ENCODE measurements around the gene PAK4. TPM values are rescaled to one million over a fixed set of nuclear protein-coding genes. Genes with fewer than 3 reads are reported as not detected.

The PAK4 gene
- total RNA-seq, 3 donors from 2014 or later (not counting 1 experiment from before 2014, with no cell fraction given): 6.7 to 13.4 (median 11.8) TPM

DNA sequence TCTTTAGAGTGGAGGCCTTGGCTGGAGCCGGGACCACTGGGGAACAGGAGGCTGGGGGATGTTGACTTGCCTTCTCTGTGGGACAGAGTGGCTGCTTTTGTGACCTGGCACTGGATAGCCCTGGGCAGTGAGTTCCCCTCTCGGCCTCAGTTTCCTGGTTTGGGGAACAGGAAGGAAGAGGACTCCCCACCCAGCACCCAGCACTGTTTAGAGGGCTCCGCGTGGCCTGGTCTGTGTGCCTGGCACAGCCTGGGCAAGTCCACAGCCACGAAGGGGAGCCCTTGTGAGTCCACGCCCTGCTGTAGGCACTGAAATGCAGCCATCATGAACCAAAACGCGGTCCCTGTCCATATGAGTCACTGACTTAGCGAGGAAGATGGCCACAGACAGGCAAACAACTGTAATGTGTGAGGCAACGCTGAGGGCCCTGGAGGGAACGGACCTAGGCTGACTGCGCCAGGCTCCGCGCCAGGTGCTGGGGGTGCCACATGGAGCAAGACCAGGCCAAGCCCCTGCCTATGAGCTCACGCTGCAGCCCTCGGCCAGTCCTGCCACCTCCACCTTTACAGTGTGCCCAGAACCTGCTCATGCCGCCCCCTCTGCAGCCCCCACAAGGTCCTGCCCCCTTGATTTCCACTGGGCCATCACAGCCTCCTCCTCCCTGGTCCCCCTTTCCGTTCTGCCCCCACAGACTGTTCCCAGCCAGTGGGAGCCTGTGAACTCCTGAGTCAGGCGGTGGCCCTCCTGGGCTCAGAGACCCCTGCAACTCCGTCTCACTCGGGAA, 35.5 kb downstream of the PAK4 start:
- Histone ChIP-seq H3K4me3 (ENCODE audit: low read length) (no peak overlapping the region), H3K27me3 (ENCODE audit: control insufficient read depth, insufficient read depth, low read length) (no peaks in the 10 kb centered on the region), H3K9me3 (ENCODE audit: control insufficient read depth, insufficient read depth, low read length) (no peaks in the 10 kb centered on the region), H3K4me1 (ENCODE audit: control insufficient read depth, insufficient read depth, low read length) (peaks cover 32% of the 10 kb centered on the region), H3K27ac (ENCODE audit: low read length) (no peak overlapping the region), H3K36me3 (ENCODE audit: control insufficient read depth, insufficient read depth, low read length) (no peaks in the 10 kb centered on the region)
- ATAC-seq: peak in 1 of 3 donors; percentile 28
- no peak for DNase-seq
- TF ChIP-seq CTCF (IDR thresholded peaks at IDR 0.05): no peak
- Mint-ChIP-seq H3K27ac (peak overlapping the region in 1 of 2 donors; percentile 64), H3K27me3 (ENCODE audit: low read depth in 2 of 2) (no peaks in the 10 kb centered on the region), H3K36me3 (no peaks in the 10 kb centered on the region), H3K9me3 (no peaks in the 10 kb centered on the region), H3K4me1 (peaks cover 34 to 65% of the 10 kb centered on the region in 2 donors), H3K4me3 (no peak overlapping the region)
- intact Hi-C loops (cut with micrococcal nuclease): no loop called here
- WGBS (ENCODE audit: insufficient coverage): 87% methylated on average over 21 of the region's 21 CpGs

DNA sequence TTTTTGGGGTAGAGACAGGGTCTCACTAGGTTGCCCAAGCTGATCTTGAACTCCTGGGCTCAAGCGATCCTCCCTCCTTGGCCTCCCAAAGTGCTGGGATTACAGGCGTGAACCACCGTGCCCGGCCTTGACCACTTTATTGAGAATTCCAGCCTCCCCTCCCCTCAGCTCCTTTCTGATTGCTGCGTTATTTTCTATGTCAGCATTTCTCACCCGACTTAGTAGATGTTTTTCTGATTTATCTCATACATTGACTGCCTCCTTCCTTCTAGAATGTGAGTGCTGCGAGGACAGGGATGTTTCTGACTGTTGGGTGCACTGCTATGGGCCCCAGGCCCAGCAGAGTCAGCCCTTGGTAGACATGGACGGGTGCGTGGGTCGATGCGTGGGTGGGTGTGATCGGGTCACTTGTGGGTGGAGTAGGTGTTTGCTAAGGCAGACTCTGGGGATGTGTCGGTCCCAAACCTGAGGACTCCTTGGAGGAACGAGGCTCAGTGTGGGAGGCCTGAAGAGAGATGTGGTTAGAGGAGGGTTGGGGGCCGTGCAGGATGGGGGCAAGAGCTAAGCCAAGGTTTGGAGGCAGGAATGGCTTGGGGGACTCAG, 37.0 kb downstream of the PAK4 start:
- Histone ChIP-seq H3K9me3 (ENCODE audit: control insufficient read depth, insufficient read depth, low read length) (no peaks in the 10 kb centered on the region), H3K36me3 (ENCODE audit: control insufficient read depth, insufficient read depth, low read length) (no peaks in the 10 kb centered on the region), H3K4me1 (ENCODE audit: control insufficient read depth, insufficient read depth, low read length) (peaks cover 19% of the 10 kb centered on the region), H3K27me3 (ENCODE audit: control insufficient read depth, insufficient read depth, low read length) (no peaks in the 10 kb centered on the region), H3K4me3 (ENCODE audit: low read length) (no peak overlapping the region), H3K27ac (ENCODE audit: low read length) (no peak overlapping the region)
- no peaks in the 10 kb centered on the region for H3K27me3 Mint-ChIP-seq (ENCODE audit: low read depth in 2 of 2)
- 72% methylated on average over 15 of the region's 15 CpGs for WGBS (ENCODE audit: insufficient coverage)
- DNase-seq (no peak), ATAC-seq (no peak)
- no peaks in the 10 kb centered on the region for H3K9me3 Mint-ChIP-seq
- peak overlapping the region in 1 of 2 donors; percentile 83 for H3K27ac Mint-ChIP-seq
- peaks cover 28 to 53% of the 10 kb centered on the region in 2 donors for H3K4me1 Mint-ChIP-seq
- no peak for TF ChIP-seq CTCF (IDR thresholded peaks at IDR 0.05)
- intact Hi-C loops (cut with micrococcal nuclease): no loop called here
- no peaks in the 10 kb centered on the region for H3K36me3 Mint-ChIP-seq
- H3K4me3 Mint-ChIP-seq: peak overlapping the region; percentile 37

- Histone ChIP-seq H3K4me3 (ENCODE audit: low read length) (no peak overlapping the region), H3K36me3 (ENCODE audit: control insufficient read depth, insufficient read depth, low read length) (no peaks in the 10 kb centered on the region), H3K27me3 (ENCODE audit: control insufficient read depth, insufficient read depth, low read length) (no peaks in the 10 kb centered on the region), H3K9me3 (ENCODE audit: control insufficient read depth, insufficient read depth, low read length) (no peaks in the 10 kb centered on the region), H3K27ac (ENCODE audit: low read length) (no peak overlapping the region), H3K4me1 (ENCODE audit: control insufficient read depth, insufficient read depth, low read length) (peaks cover 19% of the 10 kb centered on the region)
- H3K4me1 Mint-ChIP-seq: peaks cover 20 to 45% of the 10 kb centered on the region in 2 donors
- no peaks in the 10 kb centered on the region for H3K27me3 Mint-ChIP-seq (ENCODE audit: low read depth in 2 of 2)
- 95% methylated on average over 9 of the region's 9 CpGs for WGBS (ENCODE audit: insufficient coverage)
- intact Hi-C loops (cut with micrococcal nuclease): no loop called here
- TF ChIP-seq CTCF (IDR thresholded peaks at IDR 0.05): no peak
- no peak overlapping the region for H3K4me3 Mint-ChIP-seq
- no peak for ATAC-seq
- no peaks in the 10 kb centered on the region for H3K36me3 Mint-ChIP-seq
- H3K27ac Mint-ChIP-seq: no peak overlapping the region
- no peaks in the 10 kb centered on the region for H3K9me3 Mint-ChIP-seq
- no peak for DNase-seq
Observed at GRCh38 chr19:39163621-39164020, 38.0 kb downstream of the PAK4 start.
